Activated T-cell treated with anti-CD3 and anti-CD28 coated beads, Interleukin-2, amount 50 U/mL, for 1 hour (primary cell): Measurements from ENCODE around the gene KIF21A.

Source experiments
- DNase-seq: peaks from one replicate; pipeline ENCODE4 v3.0.0-alpha.2; 2020

KIF21A gene

GRCh38 chr12:39252628-39253027, 190.3 kb downstream of the KIF21A start:
- DNase-seq = no peak
